NB4 (cell line): ENCODE results near the gene HLA-DMA.

Experiments used
- DNase-seq: peaks from one replicate; pipeline ENCODE4 v3.0.0; 2010; ENCODE audit warnings: low read depth
- H3K4me3 ChIP-seq: one replicate; pipeline ENCODE4 v1.5.1; 2011; ENCODE audit warnings: mild to moderate bottlenecking, low read depth, low read length, moderate library complexity
- MYC ChIP-seq: IDR thresholded peaks from 2 replicates; pipeline ENCODE4 v1.6.1; 2011; ENCODE audit warnings: low read depth, low read length
- POLR2A ChIP-seq: IDR thresholded peaks from 2 replicates; pipeline ENCODE4 v1.6.1; 2011; ENCODE audit warnings: mild to moderate bottlenecking; ENCODE audit not compliant: insufficient read length; ENCODE audit errors: extremely low read depth
- TF ChIP-seq, protein P1 (sequence below): IDR thresholded peaks from one replicate; pipeline ENCODE4 v1.5.1; 2012; ENCODE audit warnings: low read depth, low read length
- TF ChIP-seq, protein P2 (sequence below): IDR thresholded peaks from 2 replicates; pipeline ENCODE4 v1.6.1; 2011; ENCODE audit warnings: low read depth, low read length

Gene HLA-DMA

DNA sequence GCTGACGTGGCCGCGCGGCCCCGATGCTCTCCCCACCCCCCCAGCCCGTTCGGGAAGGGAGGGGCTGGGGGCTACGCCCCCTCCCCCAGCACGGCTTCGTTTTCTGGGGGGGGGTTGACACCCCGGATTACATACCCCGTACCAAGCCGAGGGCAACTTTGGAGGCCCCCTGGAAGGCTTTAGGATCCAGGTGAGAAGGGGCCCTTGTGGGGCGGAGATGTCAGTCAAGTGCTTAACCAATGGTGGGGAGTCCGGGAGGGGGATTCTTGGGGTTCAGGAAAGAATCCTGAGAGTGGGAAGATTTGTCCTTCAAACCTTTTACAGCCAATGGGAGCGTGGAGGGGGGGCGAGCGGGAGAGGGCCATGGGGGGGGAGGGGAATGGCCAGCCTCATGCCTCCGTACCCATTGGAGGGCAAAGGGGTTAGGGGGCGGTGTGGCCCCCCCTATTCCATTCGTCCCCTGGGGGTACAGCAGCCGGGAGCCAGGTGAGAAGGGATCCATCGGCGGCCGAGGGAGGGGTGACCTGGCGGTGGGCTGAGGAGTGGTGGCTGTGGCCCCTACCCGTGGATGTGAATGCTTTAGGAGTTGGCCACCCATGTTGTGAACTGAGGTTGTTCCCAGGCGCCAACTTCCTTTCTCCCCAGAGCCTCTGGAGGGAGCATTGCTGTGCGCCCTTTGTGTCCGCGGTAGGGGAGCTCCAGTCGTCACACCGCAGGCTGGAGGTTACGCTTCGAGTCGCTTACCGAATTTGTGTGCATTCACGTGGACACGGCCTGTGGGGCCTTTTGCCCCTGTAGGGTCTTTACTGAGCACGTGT is 16.2 kb upstream of the HLA-DMA start:
- peak overlapping the region; percentile 83 for H3K4me3 ChIP-seq
- peak; percentile 90 for DNase-seq
- TF ChIP-seq, protein P1, sequence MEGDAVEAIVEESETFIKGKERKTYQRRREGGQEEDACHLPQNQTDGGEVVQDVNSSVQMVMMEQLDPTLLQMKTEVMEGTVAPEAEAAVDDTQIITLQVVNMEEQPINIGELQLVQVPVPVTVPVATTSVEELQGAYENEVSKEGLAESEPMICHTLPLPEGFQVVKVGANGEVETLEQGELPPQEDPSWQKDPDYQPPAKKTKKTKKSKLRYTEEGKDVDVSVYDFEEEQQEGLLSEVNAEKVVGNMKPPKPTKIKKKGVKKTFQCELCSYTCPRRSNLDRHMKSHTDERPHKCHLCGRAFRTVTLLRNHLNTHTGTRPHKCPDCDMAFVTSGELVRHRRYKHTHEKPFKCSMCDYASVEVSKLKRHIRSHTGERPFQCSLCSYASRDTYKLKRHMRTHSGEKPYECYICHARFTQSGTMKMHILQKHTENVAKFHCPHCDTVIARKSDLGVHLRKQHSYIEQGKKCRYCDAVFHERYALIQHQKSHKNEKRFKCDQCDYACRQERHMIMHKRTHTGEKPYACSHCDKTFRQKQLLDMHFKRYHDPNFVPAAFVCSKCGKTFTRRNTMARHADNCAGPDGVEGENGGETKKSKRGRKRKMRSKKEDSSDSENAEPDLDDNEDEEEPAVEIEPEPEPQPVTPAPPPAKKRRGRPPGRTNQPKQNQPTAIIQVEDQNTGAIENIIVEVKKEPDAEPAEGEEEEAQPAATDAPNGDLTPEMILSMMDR: no peak
- peak; percentile 91 for TF ChIP-seq MYC
- peak; percentile 27 for TF ChIP-seq POLR2A
- TF ChIP-seq, protein P2, sequence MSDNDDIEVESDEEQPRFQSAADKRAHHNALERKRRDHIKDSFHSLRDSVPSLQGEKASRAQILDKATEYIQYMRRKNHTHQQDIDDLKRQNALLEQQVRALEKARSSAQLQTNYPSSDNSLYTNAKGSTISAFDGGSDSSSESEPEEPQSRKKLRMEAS: peak; percentile 97

DNA sequence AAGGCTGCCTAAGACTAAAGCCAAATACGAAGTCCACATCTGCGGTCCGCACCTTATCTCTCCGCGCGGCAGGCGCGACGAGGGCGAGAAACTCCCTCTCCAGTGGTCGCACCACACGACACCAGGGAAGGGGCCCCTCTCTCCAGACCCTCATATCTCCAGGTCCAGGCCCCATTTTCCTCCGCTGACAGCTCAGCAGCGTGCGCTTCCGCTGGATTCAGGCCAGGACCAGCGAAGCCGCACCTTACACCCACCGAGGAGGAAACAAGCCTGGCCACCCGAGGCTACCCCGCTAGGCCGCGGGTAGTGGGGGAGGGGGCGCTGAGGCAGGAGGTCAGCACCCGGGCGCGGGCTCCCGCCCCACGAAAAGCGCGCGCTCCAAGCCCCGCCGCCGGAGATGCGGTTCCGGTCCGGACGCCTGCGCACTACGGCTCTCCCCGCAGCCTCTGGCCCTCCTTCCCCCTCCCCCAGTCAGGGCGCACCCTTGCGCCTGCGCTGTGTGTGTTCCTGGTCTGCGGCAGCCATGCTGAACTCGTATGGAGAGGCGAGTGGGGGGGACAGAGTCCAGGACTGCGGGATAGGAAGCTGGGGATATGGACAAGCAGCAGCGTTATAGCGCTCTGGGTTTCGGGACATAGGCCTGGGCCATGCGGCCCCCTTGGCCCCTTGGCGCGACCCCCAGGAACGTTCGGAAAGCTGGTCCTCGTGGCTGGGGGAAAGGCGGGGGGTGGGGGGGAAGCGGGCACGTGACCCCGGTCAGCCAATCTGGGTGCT is 15.4 kb upstream of the HLA-DMA start, which contains the start of gene BRD2:
BRD2 (plus strand) TSS at position 502 of the 774 bp plus-strand sequence. CDS start 4,305 bp downstream, outside the sequence.
- DNase-seq: peak; percentile 98
- H3K4me3 ChIP-seq: peak within 1 kb of the TSS; percentile 83

DNA sequence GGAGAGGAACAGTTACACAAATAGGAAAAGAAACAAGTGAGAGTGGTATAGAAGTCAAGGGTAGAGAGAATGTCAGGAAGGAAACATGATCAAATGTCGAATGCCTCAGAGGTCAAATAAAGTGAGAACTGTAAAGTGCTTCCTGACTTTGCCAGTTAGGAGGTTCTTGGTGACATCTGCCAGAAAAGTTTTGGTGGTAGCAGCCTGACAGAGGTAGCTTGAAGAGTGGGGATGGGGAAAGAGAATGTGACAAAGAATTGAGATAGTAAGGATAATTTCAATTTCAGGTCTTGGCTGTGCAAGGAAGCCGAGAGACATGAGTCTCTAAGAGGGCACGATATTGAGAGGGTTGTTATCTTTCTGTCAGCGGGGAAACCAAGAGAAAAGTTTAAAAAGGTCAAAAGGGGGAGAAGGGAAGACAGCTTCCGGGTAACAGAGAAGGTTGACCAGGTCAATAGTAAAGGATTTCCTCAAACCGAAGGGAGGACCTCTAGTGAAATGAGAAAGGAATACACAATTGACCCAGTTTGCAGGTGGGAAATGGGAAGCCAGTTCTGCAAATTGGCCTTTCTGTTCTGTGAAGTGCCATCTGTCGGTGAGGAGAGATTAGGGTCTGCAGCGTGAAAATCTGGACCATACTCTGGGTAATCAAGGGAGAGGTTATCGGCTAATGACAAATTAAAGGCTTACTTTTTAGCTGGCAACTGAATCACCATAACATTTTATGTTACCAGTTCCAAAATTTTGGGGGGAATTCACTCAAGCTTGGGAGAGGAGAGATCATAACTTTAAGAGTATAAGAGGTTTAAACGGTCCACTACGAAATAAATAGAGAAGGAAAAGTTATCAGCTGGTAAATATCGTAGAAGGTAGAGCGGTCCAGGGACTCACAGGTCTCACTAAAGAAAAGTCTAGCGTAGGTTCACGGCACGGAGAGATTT is 14.5 kb upstream of the HLA-DMA start:
- TF ChIP-seq, protein P2: 0 out of 2 replicates have a peak, but pooled peaks have one; percentile 22
- TF ChIP-seq POLR2A (no peak), MYC (0 out of 2 replicates have a peak, but pooled peaks have one; percentile 13)
- TF ChIP-seq, protein P1: peak; percentile 74
- peak; percentile 87 for DNase-seq
- H3K4me3 ChIP-seq: peak overlapping the region; percentile 83

More for the DNA sequence above, 15.4 kb upstream of the HLA-DMA start, which contains the start of gene BRD2:
- TF ChIP-seq, protein P1: no peak
- TF ChIP-seq MYC (peak; percentile 66), POLR2A (peak; percentile 46)
- TF ChIP-seq, protein P2: no peak; the same call in 1 of the 2 replicates

DNA sequence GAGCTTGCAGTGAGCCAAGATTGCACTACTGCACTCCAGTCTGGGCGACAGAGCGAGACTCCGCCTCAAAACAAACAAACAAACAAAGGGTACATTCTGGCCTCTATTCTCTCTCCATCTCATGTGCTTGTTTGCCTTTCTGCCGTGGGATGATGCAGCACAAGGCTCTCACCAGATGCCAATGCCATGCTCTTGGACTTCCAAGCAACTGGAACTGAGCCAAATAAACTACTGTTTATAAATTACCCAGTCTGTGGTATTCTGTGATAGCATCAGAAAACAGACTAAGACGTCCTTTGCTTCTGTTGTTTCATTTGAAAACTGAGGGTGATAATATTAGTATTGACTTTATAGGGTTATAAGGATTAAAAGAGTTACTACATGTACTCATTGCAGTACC is 11.9 kb upstream of the HLA-DMA start:
- no peak for DNase-seq
- H3K4me3 ChIP-seq: no peak overlapping the region
- TF ChIP-seq, protein P2: no peak
- TF ChIP-seq POLR2A (no peak), MYC (no peak)
- TF ChIP-seq, protein P1: no peak

DNA sequence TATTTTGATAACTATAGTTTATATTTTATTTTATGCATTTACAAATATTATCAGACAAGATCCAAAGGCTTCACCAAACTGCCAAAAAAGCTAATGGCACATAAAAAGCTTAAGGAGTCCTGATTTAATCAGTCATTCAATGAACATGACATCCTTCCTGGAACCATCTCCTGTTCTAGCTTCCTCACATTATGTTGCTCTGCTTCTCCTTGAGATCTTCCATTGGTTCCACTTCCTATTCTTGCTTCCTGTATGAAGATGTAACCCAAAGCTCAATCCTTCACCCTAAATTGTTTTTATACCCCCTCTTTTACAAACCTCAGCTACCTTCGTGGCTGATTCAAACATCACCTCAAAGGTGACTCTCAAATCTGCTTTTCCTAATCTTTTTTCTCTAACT is 11.0 kb upstream of the HLA-DMA start:
- TF ChIP-seq, protein P2: no peak
- TF ChIP-seq, protein P1: no peak
- no peak for TF ChIP-seq MYC
- TF ChIP-seq POLR2A: no peak
- no peak for DNase-seq

More for the DNA sequence above, 11.0 kb upstream of the HLA-DMA start:
- H3K4me3 ChIP-seq: no peak overlapping the region
